HCT116 (cell line): Measurements from ENCODE around the gene ZNF385A.

Source experiments
- ATF3 ChIP-seq: IDR thresholded peaks from 2 replicates; pipeline ENCODE4 v1.6.1; 2012
- CTCF ChIP-seq, 3 experiments: fragments of 200-600 bp in 1 of 3; sonication (generic) in 1 of 3; IDR thresholded peaks in 2 of 3; conservative IDR thresholded peaks in 1 of 3; 2 replicates each; pipeline ENCODE4 v1.5.1; 2012 to 2017; ENCODE audit warnings: low read depth in 2 of 3, low read length in 2 of 3, antibody characterized with exemption in 1 of 3, borderline replicate concordance in 1 of 3, control low read depth in 1 of 3, mild to moderate bottlenecking in 1 of 3, mixed read lengths in 1 of 3, mixed run types in 1 of 3, moderate library complexity in 1 of 3; ENCODE audit not compliant: insufficient read depth in 1 of 3
- ELF1 ChIP-seq: IDR thresholded peaks from 2 replicates; pipeline ENCODE4 v1.6.1; 2012; ENCODE audit warnings: low read depth, borderline replicate concordance
- EZH2 ChIP-seq: fragments of 200-600 bp; sonication (generic); IDR thresholded peaks from 2 replicates; pipeline ENCODE4 v1.6.1; 2017; ENCODE audit warnings: antibody characterized with exemption, mixed run types
- EZH2phosphoT487 ChIP-seq: fragments of 200-600 bp; IDR thresholded peaks from 2 replicates; pipeline ENCODE4 v1.6.1; 2018; ENCODE audit warnings: antibody characterized with exemption, borderline replicate concordance
- MAX ChIP-seq: IDR thresholded peaks from 2 replicates; pipeline ENCODE4 v1.6.1; 2012
- POLR2A ChIP-seq: IDR thresholded peaks from 2 replicates; pipeline ENCODE4 v1.7.0; 2011; ENCODE audit warnings: borderline replicate concordance; ENCODE audit not compliant: insufficient read depth, insufficient read length; ENCODE audit errors: extremely low read depth
- POLR2AphosphoS5 ChIP-seq: IDR thresholded peaks from 2 replicates; pipeline ENCODE4 v1.6.1; 2011; ENCODE audit warnings: mild to moderate bottlenecking, low read depth, low read length, moderate library complexity
- REST ChIP-seq: IDR thresholded peaks from 2 replicates; pipeline ENCODE4 v1.6.1; 2012; ENCODE audit warnings: low read depth
- SIN3A ChIP-seq: IDR thresholded peaks from 2 replicates; pipeline ENCODE4 v1.6.1; 2012; ENCODE audit warnings: low read depth
- SP1 ChIP-seq: IDR thresholded peaks from 2 replicates; pipeline ENCODE4 v1.6.1; 2012; ENCODE audit warnings: low read depth
- TCF7L2 ChIP-seq: IDR thresholded peaks from 2 replicates; pipeline ENCODE4 v1.7.0; 2011; ENCODE audit warnings: borderline replicate concordance, inconsistent platforms; ENCODE audit not compliant: insufficient read depth, insufficient read length; ENCODE audit errors: extremely low read depth

GRCh38 chr12:54424224-54424623 lies 39.7 kb upstream of the ZNF385A start:
- TF ChIP-seq CTCF (IDR thresholded peaks at IDR 0.05 in 2 of 3, conservative IDR thresholded peaks at IDR 0.05 in 1 of 3; ENCODE audit: borderline replicate concordance in 1 of 3, insufficient read depth in 1 of 3, low read depth in 2 of 3, low read length in 2 of 3), result no peak
- TF ChIP-seq POLR2AphosphoS5, result no peak
- no peak for TF ChIP-seq ATF3
- TF ChIP-seq MAX, result no peak
- no peak for TF ChIP-seq POLR2A
- no peak for TF ChIP-seq EZH2phosphoT487
- no peak for TF ChIP-seq EZH2
- no peak for TF ChIP-seq TCF7L2
- no peak for TF ChIP-seq SIN3A
- TF ChIP-seq ELF1, result no peak
- no peak for TF ChIP-seq SP1
- no peak for TF ChIP-seq REST
